Neural crest cell (in vitro differentiated cells): ENCODE results near the gene RELL2. TPM values are rescaled to one million over a fixed set of nuclear protein-coding genes. Genes with fewer than 3 reads are reported as not detected.
A peak's percentile ranks its signal among the peaks of the same experiment; 100 is the strongest.

Source experiments
- DNase-seq: peaks from one replicate; pipeline ENCODE4 v3.0.0; 2021; ENCODE audit warnings: low read depth, mixed read lengths, low spot score
- H3K27ac Mint-ChIP-seq: one replicate; pipeline ENCODE4 v1.8.0; 2021; ENCODE audit warnings: mild to moderate bottlenecking, mixed read lengths; ENCODE audit not compliant: unreplicated experiment
- H3K27me3 Mint-ChIP-seq: 2 replicates; pipeline ENCODE4 v1.8.0; 2021; ENCODE audit warnings: low read depth, mild to moderate bottlenecking, mixed read lengths
- H3K36me3 Mint-ChIP-seq: 2 replicates; pipeline ENCODE4 v1.8.0; 2021; ENCODE audit warnings: low read depth, mild to moderate bottlenecking, mixed read lengths
- H3K4me1 Mint-ChIP-seq: 2 replicates; pipeline ENCODE4 v1.8.0; 2021; ENCODE audit warnings: mixed read lengths
- H3K4me3 Mint-ChIP-seq: one replicate; pipeline ENCODE4 v1.8.0; 2021; ENCODE audit warnings: mild to moderate bottlenecking, mixed read lengths
- H3K9me3 Mint-ChIP-seq: 2 replicates; pipeline ENCODE4 v1.8.0; 2021; ENCODE audit warnings: mixed read lengths
- total RNA-seq: library from RNA; stranded (reverse); gene quantifications from 2 replicates; pipeline ENCODE4 v1.2.1, GENCODE V29; 2021
- TF ChIP-seq, protein P1 (sequence below): fragments of 200-600 bp; sonication (generic); conservative IDR thresholded peaks from 2 replicates; pipeline ENCODE4 v1.5.0; 2021; ENCODE audit warnings: antibody characterized with exemption, mild to moderate bottlenecking

Gene RELL2
- total RNA-seq, 1 donor from 2014 or later, result 6.9 TPM

DNA sequence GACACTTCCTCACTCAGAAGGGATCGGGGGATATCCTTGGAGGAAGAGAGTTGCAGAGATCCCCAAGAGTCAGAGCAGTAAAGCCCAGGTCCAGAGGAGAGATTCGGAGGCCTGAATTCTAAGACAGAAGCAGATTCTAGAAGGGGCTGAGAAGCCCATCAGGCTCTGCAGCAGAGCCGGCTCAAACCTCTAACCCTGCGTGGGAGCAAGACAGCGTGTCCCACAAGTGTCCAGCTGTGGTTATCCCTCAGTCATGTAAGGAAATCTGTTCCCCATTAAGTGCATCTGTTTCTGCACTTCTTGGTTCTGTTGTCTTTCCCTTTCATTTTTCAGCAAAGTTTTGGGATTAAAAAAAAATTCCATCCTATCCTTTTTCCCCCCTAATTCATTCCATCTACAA lies 13.2 kb upstream of the RELL2 start:
- no peaks in the 10 kb centered on the region for H3K27me3 Mint-ChIP-seq
- no peak for DNase-seq
- H3K27ac Mint-ChIP-seq, result no peak overlapping the region
- H3K4me1 Mint-ChIP-seq, result no peaks in the 10 kb centered on the region
- H3K4me3 Mint-ChIP-seq, result no peak overlapping the region
- TF ChIP-seq, protein P1, sequence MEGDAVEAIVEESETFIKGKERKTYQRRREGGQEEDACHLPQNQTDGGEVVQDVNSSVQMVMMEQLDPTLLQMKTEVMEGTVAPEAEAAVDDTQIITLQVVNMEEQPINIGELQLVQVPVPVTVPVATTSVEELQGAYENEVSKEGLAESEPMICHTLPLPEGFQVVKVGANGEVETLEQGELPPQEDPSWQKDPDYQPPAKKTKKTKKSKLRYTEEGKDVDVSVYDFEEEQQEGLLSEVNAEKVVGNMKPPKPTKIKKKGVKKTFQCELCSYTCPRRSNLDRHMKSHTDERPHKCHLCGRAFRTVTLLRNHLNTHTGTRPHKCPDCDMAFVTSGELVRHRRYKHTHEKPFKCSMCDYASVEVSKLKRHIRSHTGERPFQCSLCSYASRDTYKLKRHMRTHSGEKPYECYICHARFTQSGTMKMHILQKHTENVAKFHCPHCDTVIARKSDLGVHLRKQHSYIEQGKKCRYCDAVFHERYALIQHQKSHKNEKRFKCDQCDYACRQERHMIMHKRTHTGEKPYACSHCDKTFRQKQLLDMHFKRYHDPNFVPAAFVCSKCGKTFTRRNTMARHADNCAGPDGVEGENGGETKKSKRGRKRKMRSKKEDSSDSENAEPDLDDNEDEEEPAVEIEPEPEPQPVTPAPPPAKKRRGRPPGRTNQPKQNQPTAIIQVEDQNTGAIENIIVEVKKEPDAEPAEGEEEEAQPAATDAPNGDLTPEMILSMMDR, result no peak
- peaks cover 13% of the 10 kb centered on the region for H3K36me3 Mint-ChIP-seq
- H3K9me3 Mint-ChIP-seq, result no peaks in the 10 kb centered on the region

DNA sequence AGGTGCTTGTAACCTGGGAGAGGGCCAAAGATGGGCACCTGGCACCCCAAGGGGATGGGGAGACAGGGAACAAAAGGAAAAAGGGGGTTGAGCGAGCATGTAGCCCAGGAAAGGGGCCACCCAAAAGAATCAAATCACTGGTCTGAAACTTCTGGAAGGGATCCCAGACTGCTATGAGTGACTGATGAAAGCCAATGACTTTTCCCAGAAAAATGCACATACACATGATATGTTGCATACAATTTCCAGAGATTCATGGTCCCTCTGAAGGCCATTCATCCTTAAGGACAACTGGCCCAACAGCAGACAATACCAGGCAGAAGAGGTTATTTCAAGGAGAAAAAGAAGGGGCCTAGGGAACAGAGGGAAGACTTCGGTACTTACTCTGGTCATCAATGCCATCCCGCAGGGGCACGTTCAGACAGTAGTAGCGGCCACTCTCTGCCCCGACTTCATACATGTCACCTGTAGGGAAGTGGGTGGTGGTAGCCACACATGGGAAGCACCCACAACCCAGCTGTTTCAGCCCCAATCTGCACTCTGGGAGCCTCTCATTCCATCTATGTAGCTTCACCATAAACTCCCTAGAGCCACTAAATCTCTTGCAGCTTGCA lies 8.5 kb upstream of the RELL2 start:
- Mint-ChIP-seq H3K27ac (no peak overlapping the region), H3K9me3 (no peaks in the 10 kb centered on the region), H3K36me3 (peaks cover 7% of the 10 kb centered on the region), H3K4me3 (no peak overlapping the region), H3K27me3 (no peaks in the 10 kb centered on the region), H3K4me1 (no peaks in the 10 kb centered on the region)
- TF ChIP-seq, protein P1, result no peak
- DNase-seq, result no peak

DNA sequence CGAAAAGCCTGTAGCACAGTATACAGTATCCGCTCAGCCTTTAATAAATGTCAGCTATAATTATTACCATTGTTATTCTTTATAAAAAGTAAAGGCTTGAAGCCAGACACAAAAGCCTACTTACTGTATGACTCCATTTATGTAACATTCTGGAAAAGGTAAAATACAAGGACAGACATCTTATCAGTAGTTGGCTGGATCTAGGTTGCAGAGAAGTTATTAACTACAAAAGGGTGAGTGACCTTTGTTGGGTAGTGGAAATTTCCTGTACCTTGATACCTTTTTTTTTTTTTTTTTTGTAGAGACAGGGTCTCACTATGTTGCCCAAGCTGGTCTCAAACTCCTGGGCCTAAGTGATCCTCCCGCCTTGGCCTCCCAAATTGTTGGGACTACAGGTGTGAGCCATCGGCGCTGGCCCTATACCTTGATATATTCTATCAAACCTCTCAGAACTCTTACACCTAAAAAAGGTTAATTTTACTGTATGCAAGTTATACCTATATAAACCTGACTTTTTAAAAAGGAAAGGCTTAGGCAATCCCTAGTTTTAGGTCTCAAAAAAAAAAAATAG lies 6.1 kb upstream of the RELL2 start:
- Mint-ChIP-seq H3K27ac (no peak overlapping the region), H3K4me1 (peaks cover 15% of the 10 kb centered on the region), H3K27me3 (no peaks in the 10 kb centered on the region), H3K9me3 (no peaks in the 10 kb centered on the region), H3K36me3 (peaks cover 11% of the 10 kb centered on the region), H3K4me3 (no peak overlapping the region)
- TF ChIP-seq, protein P1, result no peak
- DNase-seq, result no peak

- Mint-ChIP-seq H3K27ac (no peak overlapping the region), H3K4me3 (peak overlapping the region; percentile 47), H3K27me3 (no peaks in the 10 kb centered on the region), H3K36me3 (peaks cover 6% of the 10 kb centered on the region), H3K4me1 (peaks cover 23% of the 10 kb centered on the region), H3K9me3 (no peaks in the 10 kb centered on the region)
- TF ChIP-seq, protein P1, result no peak
- no peak for DNase-seq
Observed at GRCh38 chr5:141632650-141633049, 4.1 kb upstream of the RELL2 start.

GRCh38 chr5:141633871-141634561 lies 2.8 kb upstream of the RELL2 start:
- H3K9me3 Mint-ChIP-seq, result no peaks in the 10 kb centered on the region
- H3K4me3 Mint-ChIP-seq, result peak overlapping the region; percentile 3
- no peak for DNase-seq
- H3K36me3 Mint-ChIP-seq, result peaks cover 3% of the 10 kb centered on the region
- H3K27me3 Mint-ChIP-seq, result peaks cover 2% of the 10 kb centered on the region
- H3K4me1 Mint-ChIP-seq, result peaks cover 27% of the 10 kb centered on the region
- H3K27ac Mint-ChIP-seq, result no peak overlapping the region
- TF ChIP-seq, protein P1, result no peak
